GM21576 (cell line): Measurements from ENCODE around the gene PRRT1B.
A peak's percentile ranks its signal among the peaks of the same experiment; 100 is the strongest.

ENCODE experiments used
- ATAC-seq: cut with Tn5 transposase; IDR thresholded peaks from one replicate; pipeline ENCODE4 v1.9.1; 2021; ENCODE audit warnings: mild to moderate bottlenecking, moderate library complexity; ENCODE audit not compliant: unreplicated experiment

The PRRT1B gene

GRCh38 chr9:131522257-131523085 is 22.9 kb upstream of the PRRT1B start:
- no peak for ATAC-seq

DNA sequence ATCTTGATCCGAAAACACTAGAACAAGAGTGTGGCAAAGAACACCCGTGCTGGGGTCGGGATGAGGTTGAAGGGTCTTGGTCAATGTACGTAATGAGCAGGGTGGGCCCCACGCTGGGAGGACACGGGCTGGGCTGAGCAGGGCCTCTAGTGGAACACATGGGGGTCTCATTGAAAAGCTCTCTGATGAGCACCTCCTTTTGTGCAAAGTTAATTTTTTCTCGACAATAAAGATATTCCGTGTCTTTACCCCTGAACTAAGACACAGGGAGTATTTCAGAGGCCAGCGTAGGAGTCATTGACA is 22.3 kb upstream of the PRRT1B start:
- no peak for ATAC-seq

- no peak for ATAC-seq
Observed at GRCh38 chr9:131523451-131524435, 21.6 kb upstream of the PRRT1B start.

DNA sequence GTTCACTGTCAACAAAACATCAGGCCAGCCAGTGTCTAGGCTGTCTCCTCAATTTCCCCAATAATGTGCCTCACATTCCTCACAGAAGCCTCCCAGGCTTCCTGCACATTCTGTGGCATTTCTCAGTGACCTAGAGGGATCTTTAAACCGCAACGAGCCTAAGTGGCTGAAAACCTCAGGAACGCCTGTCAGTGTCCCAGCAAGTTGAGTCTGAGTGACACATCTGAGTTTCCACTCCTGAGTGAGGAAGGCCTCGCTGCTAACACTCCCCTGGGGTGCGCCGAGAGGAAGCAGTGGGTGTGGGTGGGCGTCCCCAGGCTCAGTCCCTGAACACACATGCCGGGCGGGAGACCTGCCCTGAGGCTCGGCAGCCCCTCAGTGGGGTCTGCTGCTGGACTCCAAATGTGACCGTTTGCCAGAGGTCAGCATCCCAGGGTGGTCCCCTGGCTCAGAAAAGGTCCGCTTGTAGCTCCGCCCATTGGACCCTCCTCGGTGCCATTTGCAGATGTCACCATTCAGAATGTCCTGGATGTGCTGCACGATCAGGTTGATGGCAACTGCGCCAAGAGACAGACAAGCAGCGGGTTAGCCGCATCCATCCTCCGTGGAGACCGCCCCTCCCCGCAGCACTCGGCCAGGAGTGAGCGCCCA is 20.5 kb upstream of the PRRT1B start:
- ATAC-seq: no peak

GRCh38 chr9:131525643-131526565 is 19.4 kb upstream of the PRRT1B start:
- ATAC-seq: no peak

DNA sequence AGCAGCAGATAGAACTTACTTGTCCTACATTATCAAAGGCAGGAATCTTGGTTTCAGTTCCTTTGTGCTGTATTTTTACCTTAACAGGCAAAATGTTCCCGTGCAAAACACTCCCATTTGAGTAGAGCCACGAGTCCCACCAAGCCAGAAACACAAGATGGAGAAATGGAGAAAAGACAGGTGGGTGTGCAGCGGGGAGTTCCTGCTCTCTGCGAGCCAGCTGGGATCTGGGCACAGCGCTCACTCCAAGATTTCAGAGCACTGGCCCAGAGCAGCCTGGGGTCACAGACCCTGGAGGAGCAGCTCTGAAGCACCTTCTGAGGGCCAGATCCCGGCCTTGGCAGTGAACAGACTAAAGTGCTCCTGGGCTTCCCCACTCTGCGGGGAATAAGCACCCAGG is 17.1 kb upstream of the PRRT1B start:
- ATAC-seq: no peak

DNA sequence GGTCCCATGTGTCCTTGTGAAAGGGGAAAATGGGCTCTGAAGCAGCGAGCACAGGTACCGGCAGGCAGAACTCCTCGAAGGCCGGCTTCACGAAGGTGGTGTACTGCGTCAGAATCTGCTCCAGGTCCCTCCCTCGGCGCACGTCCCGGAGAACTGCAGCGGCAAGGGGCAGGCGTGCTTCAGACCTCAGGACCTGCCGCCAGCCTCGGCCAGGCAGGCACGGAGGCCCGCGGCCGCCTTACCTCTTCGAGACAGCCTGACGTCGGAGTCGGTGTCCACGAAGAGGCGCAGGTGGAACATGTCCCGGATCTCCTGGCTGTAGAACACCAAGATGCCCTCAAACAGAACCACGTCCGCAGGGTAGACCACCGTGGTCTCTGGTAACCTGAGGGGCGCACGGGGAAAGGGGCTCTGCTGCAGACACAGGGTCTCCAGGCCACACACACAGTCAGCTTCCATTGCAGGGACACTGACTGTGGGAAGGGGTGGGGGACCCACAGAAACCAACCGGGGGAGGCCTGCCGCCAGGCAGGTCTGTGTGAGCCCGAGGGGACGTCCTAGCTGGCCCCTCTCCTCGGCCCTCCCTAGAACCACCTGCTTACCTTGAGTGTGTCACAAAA is 16.3 kb upstream of the PRRT1B start:
- ATAC-seq: no peak

DNA sequence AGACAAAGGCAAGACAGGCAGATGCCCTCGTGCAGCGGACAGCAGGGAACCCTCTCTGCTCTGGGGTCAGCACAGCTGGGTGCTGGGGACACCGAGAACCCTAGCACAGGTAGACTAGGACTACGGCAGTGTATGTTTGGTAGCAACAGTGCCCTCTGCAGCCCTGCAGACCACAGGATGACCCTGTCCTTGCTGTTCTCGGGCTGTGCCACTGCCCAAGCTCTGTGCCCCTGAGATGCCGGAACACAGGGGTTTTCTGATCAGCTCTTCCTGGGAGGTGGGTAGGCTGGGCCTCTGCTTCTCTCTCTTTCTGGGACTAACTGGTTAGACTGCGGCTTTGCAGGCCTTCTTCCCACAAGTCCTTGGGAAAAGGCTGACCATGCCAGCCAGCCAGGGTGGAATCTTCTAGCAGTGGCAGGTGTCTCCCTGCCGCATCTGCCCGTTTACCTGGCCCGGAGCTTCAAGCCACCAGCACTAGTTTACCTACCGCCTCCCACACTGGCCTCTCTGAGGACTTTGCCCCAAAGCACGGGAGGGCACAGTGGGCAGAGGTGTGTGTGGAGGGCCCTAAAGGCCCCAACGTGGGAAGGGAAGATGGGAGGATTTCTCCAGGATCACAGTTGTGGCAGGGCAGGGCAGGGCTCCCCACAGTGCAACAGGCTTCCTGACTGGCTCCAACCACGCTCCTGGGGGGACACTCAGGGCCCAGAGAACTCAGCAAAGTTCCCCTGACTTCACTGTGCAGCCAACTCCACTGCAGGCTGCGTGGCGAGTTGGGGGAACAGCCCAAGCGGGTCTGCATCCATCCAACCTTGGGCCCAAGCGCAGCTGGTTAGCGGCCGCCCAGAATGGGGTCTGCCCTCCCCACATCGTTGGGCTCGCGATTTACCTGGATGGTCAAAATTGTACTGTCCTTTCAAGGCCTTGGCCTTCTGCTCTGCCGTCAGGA is 15.5 kb upstream of the PRRT1B start:
- ATAC-seq: no peak

GRCh38 chr9:131530546-131530919 is 14.8 kb upstream of the PRRT1B start:
- peak; percentile 15 for ATAC-seq

DNA sequence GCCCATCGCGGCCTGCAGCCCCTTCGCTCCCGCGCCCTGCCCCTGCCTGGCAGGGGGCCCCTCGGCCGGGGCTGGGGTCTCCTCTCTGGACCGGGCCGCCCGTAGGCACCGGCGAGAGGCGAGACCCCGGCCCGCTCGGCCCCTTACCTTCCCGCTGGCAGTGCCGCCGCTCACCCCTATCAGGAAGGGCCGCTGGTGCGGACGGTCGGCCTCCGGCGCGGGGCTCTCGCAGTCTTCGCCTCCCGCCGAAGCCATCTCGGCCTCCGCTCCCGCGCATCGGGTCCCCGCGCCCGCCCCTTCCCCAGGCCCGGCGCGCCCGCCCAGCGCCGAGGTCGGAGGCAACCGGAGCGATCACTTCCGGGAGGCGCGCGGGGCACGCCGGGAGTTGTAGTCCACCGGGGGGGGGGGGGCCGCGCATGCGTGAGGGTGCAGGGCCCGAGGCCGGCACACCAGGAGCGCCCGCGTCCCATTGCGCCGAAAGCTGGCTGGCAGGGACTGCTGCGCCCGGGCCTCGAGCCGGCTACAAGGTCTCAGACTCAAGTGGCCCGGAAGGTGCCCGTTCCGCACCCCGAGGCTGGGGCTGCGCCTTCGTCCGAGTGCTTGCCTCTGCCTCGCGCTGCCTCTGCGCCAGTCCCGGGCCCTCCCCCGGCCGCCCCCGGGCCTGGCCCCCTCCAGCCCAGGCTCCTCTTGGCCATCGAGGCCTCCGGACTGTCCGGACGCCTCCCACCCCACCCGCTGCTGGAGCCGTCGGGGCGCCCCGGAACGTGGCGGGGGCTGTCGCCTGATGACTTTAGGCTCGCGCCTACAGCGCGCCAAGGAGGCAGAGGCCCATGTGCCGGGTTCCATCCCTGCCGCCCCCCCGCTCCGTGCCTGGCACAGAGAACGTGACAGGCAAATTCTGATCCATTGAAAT is 14.1 kb upstream of the PRRT1B start, which contains the start of gene UCK1:
Gene UCK1, minus strand, starts transcription at position 344 of the 913 bp plus-strand sequence. Its CDS starts 89 bp downstream, at position 255.
- ATAC-seq: peak; percentile 76

GRCh38 chr9:131534721-131535237 is 10.5 kb upstream of the PRRT1B start:
- ATAC-seq: no peak

DNA sequence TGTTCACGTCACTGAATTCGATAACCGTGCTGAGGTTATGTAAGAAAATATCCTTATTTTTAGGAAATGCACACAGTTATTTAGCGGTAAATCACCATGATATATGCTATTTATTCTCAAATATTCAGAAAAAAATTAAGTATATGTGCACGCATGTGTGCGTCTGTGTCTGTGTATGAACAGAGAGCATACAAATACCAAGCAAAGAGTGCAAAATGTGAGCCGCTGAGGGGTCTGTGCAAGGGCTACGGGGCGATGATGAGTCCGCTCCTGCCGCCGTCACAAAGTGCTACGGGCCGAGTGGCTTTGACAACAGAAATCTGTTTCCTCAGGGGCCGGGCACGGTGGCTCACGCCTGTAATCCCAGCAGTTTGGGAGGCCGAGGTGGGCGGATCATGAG is 7.4 kb upstream of the PRRT1B start:
- ATAC-seq: no peak

- ATAC-seq: no peak
Observed at GRCh38 chr9:131539223-131539923, 6.0 kb upstream of the PRRT1B start.

DNA sequence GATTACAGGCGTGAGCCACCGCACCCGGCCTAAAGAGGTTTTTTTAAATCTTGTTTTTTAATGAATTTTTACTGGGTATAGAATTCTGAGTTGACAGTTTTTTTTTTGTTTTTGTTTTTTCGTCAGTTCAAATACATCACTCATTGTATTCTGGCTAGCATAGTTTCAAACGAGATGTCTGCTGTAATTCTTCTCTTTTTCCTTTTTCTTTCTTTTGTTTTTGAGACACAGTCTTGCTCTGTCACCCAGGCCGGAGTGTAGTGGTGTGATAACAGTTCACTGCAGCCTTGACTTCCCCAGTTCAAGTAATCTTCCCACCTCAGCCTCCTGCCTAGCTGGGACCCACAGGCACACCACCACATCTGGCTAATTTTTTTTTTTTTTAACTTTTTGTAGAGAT is 2.2 kb upstream of the PRRT1B start:
- ATAC-seq: no peak

DNA sequence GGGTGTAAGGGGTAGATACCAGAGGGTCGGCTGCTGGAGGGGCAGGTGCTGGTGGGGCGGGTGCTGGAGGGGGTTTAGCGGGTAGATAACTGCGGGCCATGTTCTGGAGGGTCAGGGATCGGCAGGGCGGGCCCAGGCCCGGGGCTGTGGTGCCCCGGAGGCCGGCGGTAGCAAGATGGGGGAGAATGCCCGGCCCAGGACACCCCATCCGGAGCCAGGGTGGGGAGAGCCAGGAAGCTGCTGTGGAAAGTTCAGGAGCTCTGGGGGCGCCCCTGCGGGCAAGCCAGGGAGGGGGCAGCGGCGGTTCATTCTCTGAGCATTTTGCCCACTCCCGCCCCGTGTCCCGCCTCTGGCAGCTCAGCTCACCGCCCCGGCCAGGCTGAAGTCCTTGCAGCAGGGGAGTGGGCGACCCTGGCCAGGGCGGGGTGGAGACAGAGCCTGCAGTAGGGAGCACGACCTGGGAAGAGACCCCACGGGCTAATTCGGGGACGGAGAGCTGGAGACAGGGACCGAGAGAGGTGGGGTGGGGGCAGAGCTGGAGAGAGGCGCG is 538 bp downstream of the PRRT1B start:
- ATAC-seq: no peak

DNA sequence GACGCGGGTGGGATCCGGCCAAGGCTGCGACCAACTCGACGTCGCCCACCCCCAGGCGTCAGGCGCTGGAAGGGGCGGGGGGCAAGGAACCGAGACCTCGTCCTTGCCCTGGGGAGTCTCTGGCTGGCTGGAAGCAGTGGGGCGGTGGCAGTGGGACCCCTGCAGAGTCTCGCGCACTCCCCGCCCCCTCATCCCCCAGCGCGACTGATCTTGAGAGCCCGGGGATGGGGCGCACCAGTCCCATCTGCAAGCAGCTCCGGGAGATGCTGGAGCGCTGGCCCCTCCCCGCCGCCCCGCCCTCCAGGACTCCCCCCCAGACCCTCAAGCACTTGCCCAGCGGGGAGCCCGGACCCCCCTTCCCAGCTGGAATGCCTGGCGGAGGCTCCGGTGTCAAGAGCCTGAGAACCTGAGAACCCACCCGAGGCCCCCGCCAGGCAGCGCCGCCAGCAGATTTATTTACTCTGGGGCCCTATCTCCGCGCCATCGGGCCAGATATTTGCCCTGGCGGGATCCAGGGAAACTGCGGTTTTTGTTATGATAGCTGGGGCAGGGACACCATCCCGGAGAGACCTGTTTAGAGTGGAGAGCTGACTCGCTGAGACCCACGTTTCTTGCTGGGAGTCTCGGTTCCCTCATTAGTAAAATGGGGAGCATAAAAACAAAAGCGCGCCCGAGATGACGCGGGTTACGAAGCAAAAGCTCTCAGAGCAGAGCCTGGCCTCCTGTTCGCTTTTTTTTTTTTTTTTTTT is 1.2 kb downstream of the PRRT1B start:
- ATAC-seq: no peak
